Neuron (in vitro differentiated cells): ENCODE measurements around the gene MDP1.
A peak's percentile ranks its signal among the peaks of the same experiment; 100 is the strongest.

Experiments
- H2AFZ ChIP-seq: one replicate; pipeline ENCODE4 v1.6.1; 2013; ENCODE audit warnings: low read depth, mild to moderate bottlenecking, inconsistent platforms, low read length, moderate library complexity
- H3K27me3 ChIP-seq: one replicate; pipeline ENCODE4 v1.6.1; 2013; ENCODE audit warnings: low read length; ENCODE audit not compliant: insufficient read depth
- H3K36me3 ChIP-seq: one replicate; pipeline ENCODE4 v1.6.1; 2013; ENCODE audit warnings: low read length; ENCODE audit not compliant: insufficient read depth
- H3K4me1 ChIP-seq: one replicate; pipeline ENCODE4 v1.6.1; 2013; ENCODE audit warnings: low read length; ENCODE audit not compliant: insufficient read depth
- H3K4me3 ChIP-seq: 2 replicates; pipeline ENCODE4 v1.5.1; 2013; ENCODE audit warnings: mild to moderate bottlenecking, low read length, moderate library complexity
- H3K9me3 ChIP-seq: one replicate; pipeline ENCODE4 v1.6.1; 2013; ENCODE audit warnings: low read length

Gene MDP1

DNA sequence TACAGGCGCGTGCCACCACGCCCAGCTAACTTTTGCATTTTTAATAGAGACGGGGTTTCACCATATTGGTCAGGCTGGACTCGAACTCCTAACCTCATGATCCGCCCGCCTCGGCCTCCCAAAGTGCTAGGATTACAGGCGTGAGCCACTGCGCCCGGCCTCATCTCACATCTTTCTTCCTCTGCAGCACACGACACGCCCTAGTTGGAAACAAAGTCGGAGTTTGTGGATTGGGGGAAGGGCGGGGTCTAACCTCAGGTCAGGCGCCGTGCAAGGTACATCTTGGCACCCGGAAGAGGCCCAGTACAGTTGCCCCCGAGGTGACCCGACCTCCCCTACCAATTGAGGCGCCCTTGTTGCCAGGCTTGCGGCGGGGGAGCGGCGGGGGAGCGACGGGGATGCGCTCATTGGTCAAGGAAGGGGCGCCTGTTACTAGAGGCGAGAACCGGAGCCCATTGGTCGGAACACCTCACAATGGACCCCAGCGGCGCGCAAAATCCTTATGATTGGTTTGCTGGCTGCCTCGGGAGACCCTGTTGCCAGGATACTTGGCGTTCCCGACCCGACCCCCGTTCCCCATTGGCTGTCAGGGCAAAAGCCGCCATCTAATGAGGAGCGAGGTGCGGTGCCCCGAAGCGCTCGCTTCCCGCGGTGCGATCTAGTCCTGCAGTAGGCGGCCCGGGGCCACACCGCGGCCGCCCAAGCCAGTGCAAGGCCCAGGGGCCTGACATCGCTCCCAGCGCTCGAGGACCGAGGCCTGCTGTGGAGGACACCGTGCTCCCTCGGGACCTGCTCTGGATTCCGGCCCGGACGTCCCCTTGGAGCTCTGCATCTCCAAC, 44.2 kb downstream of the MDP1 start, which contains the start of gene REC8:
Gene REC8 (plus strand): TSS at position 659 of the 839 bp plus-strand sequence. CDS start 473 bp downstream, outside the sequence.
- Histone ChIP-seq H3K4me1 (no peaks in the 10 kb centered on the region), H3K36me3 (peaks cover 3% of the 10 kb centered on the region), H3K4me3 (peak within 1 kb of the TSS; percentile 15)

DNA sequence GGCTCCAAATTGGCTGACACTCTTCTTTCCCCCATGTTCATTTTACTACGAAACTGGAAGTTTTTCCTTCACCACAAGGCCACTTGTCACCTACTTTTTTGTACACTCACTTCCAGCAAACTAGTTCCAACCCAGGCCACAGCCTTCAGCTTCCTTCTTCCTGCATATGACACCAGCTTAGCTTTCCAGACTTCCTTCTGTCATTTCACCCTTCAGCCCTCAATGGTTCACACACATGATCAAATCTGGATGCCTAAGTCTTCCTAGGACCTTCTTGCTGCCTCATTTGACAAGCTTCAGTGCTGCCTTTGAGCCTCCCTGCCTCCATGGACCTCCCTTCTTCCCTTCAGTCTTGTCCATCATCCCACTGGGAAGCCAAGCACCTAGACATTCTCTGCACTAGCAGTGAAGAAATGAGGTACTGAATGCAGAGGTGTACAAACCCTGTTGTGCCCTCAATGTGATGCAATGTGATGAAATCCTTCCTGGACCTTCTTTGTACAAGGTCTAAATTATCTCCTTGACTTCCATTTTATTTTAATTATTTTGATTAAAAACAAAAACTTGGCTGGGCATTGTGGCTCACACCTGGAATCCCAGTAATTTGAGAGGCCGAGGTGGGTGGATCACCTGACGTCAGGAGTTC, 48.3 kb downstream of the MDP1 start:
- no peak overlapping the region for H2AFZ ChIP-seq
- peaks cover 33% of the 10 kb centered on the region for H3K36me3 ChIP-seq
- H3K4me3 ChIP-seq: no peak overlapping the region

More for the DNA sequence above, 44.2 kb downstream of the MDP1 start, which contains the start of gene REC8:
- Histone ChIP-seq H3K27me3 (no peaks in the 10 kb centered on the region), H3K9me3 (no peaks in the 10 kb centered on the region), H2AFZ (no peak within 1 kb of the TSS)

GRCh38 chr14:24165785-24166184, 50.1 kb downstream of the MDP1 start:
- Histone ChIP-seq H3K27me3 (no peaks in the 10 kb centered on the region), H3K36me3 (peaks cover 33% of the 10 kb centered on the region), H2AFZ (no peak overlapping the region), H3K4me3 (no peak overlapping the region), H3K9me3 (no peaks in the 10 kb centered on the region), H3K4me1 (peaks cover 14% of the 10 kb centered on the region)

More for the DNA sequence above, 48.3 kb downstream of the MDP1 start:
- no peaks in the 10 kb centered on the region for H3K27me3 ChIP-seq
- H3K4me1 ChIP-seq: no peaks in the 10 kb centered on the region
- no peaks in the 10 kb centered on the region for H3K9me3 ChIP-seq

DNA sequence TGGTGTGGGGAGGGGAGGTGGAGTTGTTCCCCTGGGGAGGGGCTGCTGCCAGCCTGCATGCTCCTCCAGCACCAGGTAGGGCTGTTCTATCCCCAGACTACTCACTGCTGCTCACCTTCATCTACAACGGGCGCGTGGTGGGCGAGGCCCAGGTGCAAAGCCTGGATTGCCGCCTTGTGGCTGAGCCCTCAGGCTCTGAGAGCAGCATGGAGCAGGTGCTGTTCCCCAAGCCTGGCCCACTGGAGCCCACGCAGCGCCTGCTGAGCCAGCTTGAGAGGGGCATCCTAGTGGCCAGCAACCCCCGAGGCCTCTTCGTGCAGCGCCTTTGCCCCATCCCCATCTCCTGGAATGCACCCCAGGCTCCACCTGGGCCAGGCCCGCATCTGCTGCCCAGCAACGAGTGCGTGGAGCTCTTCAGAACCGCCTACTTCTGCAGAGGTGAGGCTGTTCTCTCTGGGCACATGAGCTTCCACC, 51.3 kb downstream of the MDP1 start:
- H3K27me3 ChIP-seq: no peaks in the 10 kb centered on the region
- peaks cover 45% of the 10 kb centered on the region for H3K36me3 ChIP-seq
- H2AFZ ChIP-seq: no peak overlapping the region
- peaks cover 19% of the 10 kb centered on the region for H3K4me1 ChIP-seq
- no peaks in the 10 kb centered on the region for H3K9me3 ChIP-seq
- H3K4me3 ChIP-seq: no peak overlapping the region
